B cell (primary cell): ENCODE data around the gene ALOX5AP. TPM values are rescaled to one million over a fixed set of nuclear protein-coding genes. Genes with fewer than 3 reads are reported as not detected.

Experiments
- ATAC-seq: fragments of 200-7000 bp; cut with Tn5 transposase; one replicate; pipeline ENCODE4 v1.10.0; 2021; ENCODE audit warnings: low read depth, mild to moderate bottlenecking, moderate number of reproducible peaks, moderate library complexity
- CTCF ChIA-PET: fragments of 350-600 bp; sonication (Branson Sonifier 250); formaldehyde crosslinking; loops from one replicate; lab custom pipeline; 2021; ENCODE audit warnings: antibody characterized with exemption, inconsistent platforms; lab: Charles Lee
- POLR2A ChIA-PET: fragments of 350-600 bp; sonication (Branson Sonifier 250); formaldehyde crosslinking; loops from one replicate; lab custom pipeline; 2021; ENCODE audit warnings: antibody characterized with exemption; lab: Charles Lee
- DNase-seq: peaks from one replicate; pipeline ENCODE4 v3.0.0; 2013
- H2AFZ ChIP-seq: 2 replicates; pipeline ENCODE4 v1.6.1; 2012; ENCODE audit warnings: mild to moderate bottlenecking, low read depth, low read length; ENCODE audit not compliant: insufficient read depth, poor library complexity, severe bottlenecking
- H3K27ac ChIP-seq, 2 donors: 1 replicate in 1 of 2; 2 replicates in 1 of 2; pipeline ENCODE4 v1.5.1; 2012 to 2013; ENCODE audit warnings: low read length in 2 of 2, mild to moderate bottlenecking in 2 of 2, moderate library complexity in 1 of 2
- H3K27me3 ChIP-seq, 4 experiments: fragments of 200-600 bp in 1 of 4; sonication (generic) in 1 of 4; replicated peaks in 1 of 4; 1 replicate in 2 of 4; 2 replicates in 2 of 4; pipeline versions ENCODE4 v1.6.1 to v1.7.0; 2013 to 2016; ENCODE audit warnings: low read length in 3 of 4, mild to moderate bottlenecking in 2 of 4, mixed read lengths in 1 of 4, moderate library complexity in 1 of 4; ENCODE audit not compliant: insufficient read depth in 4 of 4, control insufficient read depth in 3 of 4; ENCODE audit errors: control extremely low read depth in 1 of 4
- H3K36me3 ChIP-seq, 2 experiments: replicated peaks in 1 of 2; 1 replicate in 1 of 2; 2 replicates in 1 of 2; pipeline versions ENCODE4 v1.6.1 to v1.7.1; 2013; ENCODE audit warnings: low read length in 1 of 2; ENCODE audit not compliant: insufficient read depth in 2 of 2, control insufficient read depth in 1 of 2; ENCODE audit errors: control extremely low read depth in 1 of 2, extremely low read depth in 1 of 2
- H3K4me1 ChIP-seq, 2 donors: fragments of 200-600 bp in 1 of 2; sonication (generic) in 1 of 2; 1 replicate in 1 of 2; 2 replicates in 1 of 2; pipeline versions ENCODE4 v1.5.1 to v1.6.1; 2013 to 2017; ENCODE audit warnings: low read length in 2 of 2; ENCODE audit not compliant: control insufficient read depth in 2 of 2, insufficient read depth in 2 of 2
- H3K4me2 ChIP-seq: replicated peaks from 2 replicates; pipeline ENCODE3; 2012; ENCODE audit warnings: mild to moderate bottlenecking, low read depth, low read length; ENCODE audit not compliant: poor library complexity, severe bottlenecking
- H3K4me3 ChIP-seq, 5 experiments: fragments of 200-600 bp in 1 of 5; sonication (generic) in 1 of 5; 1 replicate in 3 of 5; 2 replicates in 2 of 5; pipeline versions ENCODE4 v1.5.1 to v1.7.0; 2011 to 2016; ENCODE audit warnings: low read length in 4 of 5, mild to moderate bottlenecking in 4 of 5, low read depth in 2 of 5, control low read depth in 1 of 5, moderate library complexity in 1 of 5; ENCODE audit not compliant: insufficient read depth in 1 of 5; ENCODE audit errors: control extremely low read depth in 1 of 5, extremely low read depth in 1 of 5
- H3K79me2 ChIP-seq: fragments of 200-600 bp; sonication (generic); one replicate; pipeline ENCODE4 v1.6.0; 2016; ENCODE audit warnings: low read length; ENCODE audit not compliant: control insufficient read depth, insufficient read depth
- H3K9ac ChIP-seq: fragments of 200-600 bp; sonication (generic); 2 replicates; pipeline ENCODE4 v1.6.1; 2017; ENCODE audit warnings: mild to moderate bottlenecking, low read length, moderate library complexity
- H3K9me3 ChIP-seq, 3 donors: one replicate each; pipeline versions ENCODE4 v1.6.1 to v1.7.1; 2013; ENCODE audit warnings: low read length in 2 of 3; ENCODE audit not compliant: control insufficient read depth in 2 of 3, insufficient read depth in 1 of 3; ENCODE audit errors: control extremely low read depth in 1 of 3
- H4K20me1 ChIP-seq: 2 replicates; pipeline ENCODE4 v1.6.0; 2012; ENCODE audit warnings: mild to moderate bottlenecking, low read length; ENCODE audit not compliant: insufficient read depth, control insufficient read depth, poor library complexity, severe bottlenecking
- H3K27ac Mint-ChIP-seq: one replicate; pipeline ENCODE4 v1.8.0; 2021; ENCODE audit warnings: mixed read lengths
- H3K27me3 Mint-ChIP-seq: one replicate; pipeline ENCODE4 v1.8.0; 2021; ENCODE audit warnings: mixed read lengths
- H3K4me1 Mint-ChIP-seq: one replicate; pipeline ENCODE4 v1.8.0; 2021; ENCODE audit warnings: mixed read lengths
- H3K4me3 Mint-ChIP-seq: one replicate; pipeline ENCODE4 v1.8.0; 2021; ENCODE audit warnings: mixed read lengths
- H3K9me3 Mint-ChIP-seq: one replicate; pipeline ENCODE4 v1.8.0; 2022; ENCODE audit warnings: mixed read lengths; ENCODE audit not compliant: insufficient read depth
- EZH2 ChIP-seq: IDR thresholded peaks from 2 replicates; pipeline ENCODE4 v1.6.1; 2012; ENCODE audit warnings: borderline replicate concordance, low read depth, mild to moderate bottlenecking, moderate library complexity, low read length; ENCODE audit not compliant: insufficient read depth, poor library complexity, severe bottlenecking
- WGBS: methylation state at CpG from one replicate; pipeline ENCODE4 v1.1.5; 2013; ENCODE audit warnings: missing lambda C conversion rate; ENCODE audit not compliant: insufficient coverage; 5-methylcytosine and 5-hydroxymethylcytosine counted together
- intact Hi-C: fragments of 100-400 bp; cut with micrococcal nuclease; formaldehyde crosslinking; loops from one replicate; pipeline ENCODE4 v1.10.0; 2022
- polyA plus RNA-seq: library from polyadenylated mRNA; depleted of rRNA; stranded (reverse); fragments of >200 nt; gene quantifications from 2 replicates; pipeline ENCODE4 v1.2.3, GENCODE V29; 2012
- total RNA-seq, 2 donors: library from RNA; stranded (reverse); fragments of 120-200 nt in 1 of 2; gene quantifications; 1 replicate in 1 of 2; 2 replicates in 1 of 2; pipeline versions ENCODE4 v1.2.3 to v1.2.4, GENCODE V29; 2013 to 2022
- TF ChIP-seq, protein P1 (sequence below): fragments of 200-600 bp; IDR thresholded peaks from one replicate; pipeline ENCODE4 v1.8.0; 2022; ENCODE audit warnings: antibody characterized with exemption, mild to moderate bottlenecking

Gene ALOX5AP
- total and polyA plus RNA-seq, 2 donors (not counting 1 experiment from before 2014, with no cell fraction given): 81.4 to 87.5 TPM

DNA sequence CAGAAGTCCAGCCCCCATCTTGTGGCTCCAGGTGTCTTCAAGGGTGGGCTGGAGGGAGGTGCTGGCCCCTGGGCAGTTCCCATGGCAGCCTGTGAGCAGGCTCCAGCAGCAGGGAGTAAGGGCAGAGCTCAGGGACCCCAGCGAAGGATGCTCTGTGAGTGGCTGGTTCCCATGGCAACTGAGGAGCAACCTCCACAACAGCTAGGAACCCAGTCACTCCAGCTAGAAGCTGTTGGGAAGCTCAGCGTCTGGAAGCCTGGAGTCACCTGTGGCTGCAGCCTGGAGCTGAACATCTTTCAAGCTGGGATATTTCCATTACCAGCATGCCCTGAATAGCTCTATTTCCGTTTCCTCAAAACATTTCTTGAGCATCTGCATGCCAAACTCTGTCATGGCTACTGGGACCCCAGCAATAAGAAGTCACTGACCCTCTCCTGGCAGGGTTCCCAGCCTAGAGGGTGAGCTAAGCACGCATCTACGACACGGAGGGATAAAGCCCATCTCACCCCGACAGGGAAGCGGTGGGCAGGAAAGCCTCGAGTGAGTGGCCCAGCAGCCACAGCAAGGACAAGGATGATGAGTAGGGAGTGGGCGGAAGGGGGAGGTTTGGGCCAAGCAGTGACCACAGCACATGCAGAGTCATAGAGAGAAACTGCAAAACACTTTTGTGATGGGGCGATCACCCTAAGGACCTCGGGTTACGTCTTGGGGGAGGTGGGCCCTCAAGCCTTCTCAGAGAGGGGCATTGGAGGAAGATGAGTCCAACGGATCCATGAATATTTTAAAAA lies 52.6 kb downstream of the ALOX5AP start:
- Histone ChIP-seq H3K79me2 (no peaks in the 10 kb centered on the region), H3K27ac (no peak overlapping the region), H3K36me3 (no peaks in the 10 kb centered on the region), H2AFZ (no peak overlapping the region), H4K20me1 (no peaks in the 10 kb centered on the region), H3K4me3 (no peak overlapping the region), H3K4me2 (no peak overlapping the region), H3K4me1 (no peaks in the 10 kb centered on the region), H3K9ac (no peak overlapping the region), H3K9me3 (no peaks in the 10 kb centered on the region), H3K27me3 (no peaks in the 10 kb centered on the region)
- WGBS: 98% methylated on average over 10 of the region's 14 CpGs
- ATAC-seq (no peak), DNase-seq (no peak)
- ChIA-PET CTCF (interaction anchor here (0.6 to 2.1 kb wide), 3 partner anchors 13 to 673 kb away, joined by 3 to 7 read pairs (median 3); no protein-coding TSS in a partner anchor), POLR2A (no interaction called here)
- no peaks in the 10 kb centered on the region for H3K27me3 Mint-ChIP-seq
- TF ChIP-seq EZH2: no peak
- TF ChIP-seq, protein P1, sequence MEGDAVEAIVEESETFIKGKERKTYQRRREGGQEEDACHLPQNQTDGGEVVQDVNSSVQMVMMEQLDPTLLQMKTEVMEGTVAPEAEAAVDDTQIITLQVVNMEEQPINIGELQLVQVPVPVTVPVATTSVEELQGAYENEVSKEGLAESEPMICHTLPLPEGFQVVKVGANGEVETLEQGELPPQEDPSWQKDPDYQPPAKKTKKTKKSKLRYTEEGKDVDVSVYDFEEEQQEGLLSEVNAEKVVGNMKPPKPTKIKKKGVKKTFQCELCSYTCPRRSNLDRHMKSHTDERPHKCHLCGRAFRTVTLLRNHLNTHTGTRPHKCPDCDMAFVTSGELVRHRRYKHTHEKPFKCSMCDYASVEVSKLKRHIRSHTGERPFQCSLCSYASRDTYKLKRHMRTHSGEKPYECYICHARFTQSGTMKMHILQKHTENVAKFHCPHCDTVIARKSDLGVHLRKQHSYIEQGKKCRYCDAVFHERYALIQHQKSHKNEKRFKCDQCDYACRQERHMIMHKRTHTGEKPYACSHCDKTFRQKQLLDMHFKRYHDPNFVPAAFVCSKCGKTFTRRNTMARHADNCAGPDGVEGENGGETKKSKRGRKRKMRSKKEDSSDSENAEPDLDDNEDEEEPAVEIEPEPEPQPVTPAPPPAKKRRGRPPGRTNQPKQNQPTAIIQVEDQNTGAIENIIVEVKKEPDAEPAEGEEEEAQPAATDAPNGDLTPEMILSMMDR: no peak
- intact Hi-C loops: no loop called here
- no peaks in the 10 kb centered on the region for H3K4me1 Mint-ChIP-seq
- H3K9me3 Mint-ChIP-seq: no peaks in the 10 kb centered on the region
- H3K4me3 Mint-ChIP-seq: no peak overlapping the region
- no peak overlapping the region for H3K27ac Mint-ChIP-seq

DNA sequence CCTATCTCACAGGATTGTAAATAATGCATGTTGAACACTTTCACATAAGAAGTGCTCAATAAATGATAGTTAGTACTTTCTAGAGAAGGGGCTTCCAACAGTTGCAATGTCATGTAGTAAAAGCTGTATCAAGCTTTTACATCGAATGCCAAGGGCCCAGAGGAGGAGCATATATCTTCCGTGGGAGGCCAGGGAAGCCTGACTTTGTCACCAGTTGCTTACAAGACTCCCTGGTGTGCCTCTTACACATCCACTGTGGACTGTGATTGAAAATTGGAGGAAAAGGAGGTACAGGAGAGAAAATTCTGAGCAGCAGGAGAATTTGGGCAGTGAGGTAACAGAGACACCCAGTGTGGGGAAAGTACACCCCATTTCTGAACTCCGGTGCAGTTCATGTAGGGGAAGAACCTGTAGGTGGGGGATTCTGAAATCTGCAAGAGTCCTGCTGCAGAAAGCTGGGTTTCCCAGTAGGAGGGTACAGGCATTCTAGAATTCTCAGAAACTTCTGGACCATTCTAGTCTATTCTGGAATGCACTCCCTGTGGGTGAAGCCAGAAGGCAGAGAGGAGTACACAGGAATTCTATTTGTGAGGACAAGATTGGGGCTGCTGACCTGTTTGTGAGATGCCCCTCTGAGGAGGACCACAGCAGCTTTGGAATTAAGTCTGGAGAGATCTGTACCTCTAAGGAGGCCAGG lies 54.0 kb downstream of the ALOX5AP start:
- Histone ChIP-seq H3K4me1 (no peaks in the 10 kb centered on the region), H3K27ac (no peak overlapping the region), H3K27me3 (no peaks in the 10 kb centered on the region), H3K36me3 (no peaks in the 10 kb centered on the region), H3K4me3 (no peak overlapping the region), H2AFZ (no peak overlapping the region), H3K9me3 (no peaks in the 10 kb centered on the region), H3K79me2 (no peaks in the 10 kb centered on the region), H4K20me1 (no peaks in the 10 kb centered on the region), H3K4me2 (no peak overlapping the region), H3K9ac (no peak overlapping the region)
- WGBS: 90% methylated on average over 2 of the region's 3 CpGs
- ATAC-seq: no peak
- Mint-ChIP-seq H3K9me3 (no peaks in the 10 kb centered on the region), H3K4me1 (no peaks in the 10 kb centered on the region), H3K27ac (no peak overlapping the region), H3K27me3 (no peaks in the 10 kb centered on the region), H3K4me3 (no peak overlapping the region)
- ChIA-PET POLR2A (interaction anchor here (0.6 kb wide), 1 partner anchor 84 kb away, joined by 4 read pairs; no protein-coding TSS in a partner anchor), CTCF (interaction anchor here (1.2 kb wide), 1 partner anchor 14 kb away, joined by 3 read pairs; no protein-coding TSS in a partner anchor)
- TF ChIP-seq, protein P1: no peak
- TF ChIP-seq EZH2: no peak
- DNase-seq: no peak
- intact Hi-C loops: no loop called here
